Tibial nerve (tissue), 3 donors: ENCODE measurements around the gene OR10A7.

ENCODE experiments used
- POLR2A ChIP-seq, 2 donors: fragments of 450-650 bp; IDR thresholded peaks; one replicate each; pipeline ENCODE4 v1.6.1; 2017; ENCODE audit warnings: antibody characterized with exemption in 2 of 2, mild to moderate bottlenecking in 2 of 2, moderate library complexity in 2 of 2
- TF ChIP-seq, protein P1 (sequence below), 5 experiments: fragments of 200-600 bp in 3 of 5; fragments of 450-650 bp in 2 of 5; sonication (generic) in 3 of 5; IDR thresholded peaks; one replicate each; pipeline ENCODE4 v1.5.1; 2016 to 2019; ENCODE audit warnings: antibody characterized with exemption in 5 of 5, mild to moderate bottlenecking in 3 of 5, moderate library complexity in 2 of 5

DNA sequence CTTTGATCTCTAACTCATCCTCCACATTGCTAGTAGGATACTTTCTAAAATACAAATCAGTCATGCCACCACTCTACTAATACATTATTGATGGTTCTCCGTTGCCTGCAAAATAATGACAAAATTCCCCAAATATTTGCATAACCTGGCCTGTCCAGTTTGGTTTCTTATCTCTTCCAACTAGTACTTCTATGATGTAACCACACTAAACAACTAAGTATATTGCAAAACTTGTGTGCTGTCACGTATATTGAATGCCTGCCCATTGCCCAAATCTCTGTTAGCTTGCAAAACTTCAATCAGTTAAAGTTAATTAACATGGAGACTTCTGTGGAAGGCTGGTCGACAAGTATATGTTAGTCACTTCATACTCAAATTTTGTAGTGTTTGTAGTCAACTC is 30.1 kb downstream of the OR10A7 start:
- TF ChIP-seq, protein P1, sequence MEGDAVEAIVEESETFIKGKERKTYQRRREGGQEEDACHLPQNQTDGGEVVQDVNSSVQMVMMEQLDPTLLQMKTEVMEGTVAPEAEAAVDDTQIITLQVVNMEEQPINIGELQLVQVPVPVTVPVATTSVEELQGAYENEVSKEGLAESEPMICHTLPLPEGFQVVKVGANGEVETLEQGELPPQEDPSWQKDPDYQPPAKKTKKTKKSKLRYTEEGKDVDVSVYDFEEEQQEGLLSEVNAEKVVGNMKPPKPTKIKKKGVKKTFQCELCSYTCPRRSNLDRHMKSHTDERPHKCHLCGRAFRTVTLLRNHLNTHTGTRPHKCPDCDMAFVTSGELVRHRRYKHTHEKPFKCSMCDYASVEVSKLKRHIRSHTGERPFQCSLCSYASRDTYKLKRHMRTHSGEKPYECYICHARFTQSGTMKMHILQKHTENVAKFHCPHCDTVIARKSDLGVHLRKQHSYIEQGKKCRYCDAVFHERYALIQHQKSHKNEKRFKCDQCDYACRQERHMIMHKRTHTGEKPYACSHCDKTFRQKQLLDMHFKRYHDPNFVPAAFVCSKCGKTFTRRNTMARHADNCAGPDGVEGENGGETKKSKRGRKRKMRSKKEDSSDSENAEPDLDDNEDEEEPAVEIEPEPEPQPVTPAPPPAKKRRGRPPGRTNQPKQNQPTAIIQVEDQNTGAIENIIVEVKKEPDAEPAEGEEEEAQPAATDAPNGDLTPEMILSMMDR (IDR thresholded peaks at IDR 0.05), result no peak
- no peak for TF ChIP-seq POLR2A (IDR thresholded peaks at IDR 0.05)
